GM21447 (cell line): ENCODE results near the gene MYO1D.

ENCODE experiments used
- ATAC-seq: cut with Tn5 transposase; IDR thresholded peaks from one replicate; pipeline ENCODE4 v1.9.1; 2021; ENCODE audit not compliant: unreplicated experiment

The MYO1D gene

GRCh38 chr17:32859857-32860525, 16.9 kb downstream of the MYO1D start:
- no peak for ATAC-seq

GRCh38 chr17:32855620-32856019, 21.3 kb downstream of the MYO1D start:
- no peak for ATAC-seq

GRCh38 chr17:32854832-32855389, 22.0 kb downstream of the MYO1D start:
- no peak for ATAC-seq

GRCh38 chr17:32854207-32854606, 22.7 kb downstream of the MYO1D start:
- no peak for ATAC-seq

- ATAC-seq, result no peak
These were observed 24.1 kb downstream of the MYO1D start for GRCh38 chr17:32852811-32853210.

- ATAC-seq, result no peak
These were observed 27.0 kb downstream of the MYO1D start for GRCh38 chr17:32849879-32850278.

GRCh38 chr17:32847977-32848376, 28.9 kb downstream of the MYO1D start:
- no peak for ATAC-seq

- no peak for ATAC-seq
These were observed 30.8 kb downstream of the MYO1D start for GRCh38 chr17:32846143-32846542.

GRCh38 chr17:32840241-32840640, 36.7 kb downstream of the MYO1D start:
- ATAC-seq, result no peak

- ATAC-seq, result no peak
These were observed 40.4 kb downstream of the MYO1D start for GRCh38 chr17:32836527-32836926.

GRCh38 chr17:32835291-32835761, 41.6 kb downstream of the MYO1D start:
- ATAC-seq, result peak; percentile 68

- no peak for ATAC-seq
These were observed 42.8 kb downstream of the MYO1D start for GRCh38 chr17:32834104-32834503.

GRCh38 chr17:32833526-32833925, 43.4 kb downstream of the MYO1D start:
- ATAC-seq, result no peak

GRCh38 chr17:32833076-32833475, 43.8 kb downstream of the MYO1D start:
- ATAC-seq, result no peak

GRCh38 chr17:32831627-32832243, 45.2 kb downstream of the MYO1D start:
- no peak for ATAC-seq

- no peak for ATAC-seq
These were observed 45.7 kb downstream of the MYO1D start for GRCh38 chr17:32831223-32831622.

- ATAC-seq, result peak; percentile 18
These were observed 48.1 kb downstream of the MYO1D start for GRCh38 chr17:32828822-32829221.

GRCh38 chr17:32827227-32827626, 49.7 kb downstream of the MYO1D start:
- no peak for ATAC-seq

GRCh38 chr17:32826076-32826475, 50.8 kb downstream of the MYO1D start:
- ATAC-seq, result no peak

GRCh38 chr17:32824334-32824733, 52.6 kb downstream of the MYO1D start:
- no peak for ATAC-seq

GRCh38 chr17:32822996-32823395, 53.9 kb downstream of the MYO1D start:
- no peak for ATAC-seq
